H9 (cell line): ENCODE data around the gene CHD9. TPM values are rescaled to one million over a fixed set of nuclear protein-coding genes. Genes with fewer than 3 reads are reported as not detected.

Experiments
- DNase-seq: peaks from one replicate; pipeline ENCODE4 v3.0.0-alpha.2; 2017
- H2AFZ ChIP-seq: one replicate; pipeline ENCODE4 v1.6.1; 2013; ENCODE audit warnings: mild to moderate bottlenecking, low read length, control low read depth, moderate library complexity
- H2AK5ac ChIP-seq: 2 replicates; pipeline ENCODE4 v1.6.1; 2013; ENCODE audit warnings: low read length, control low read depth, mixed read lengths; ENCODE audit not compliant: insufficient read length
- H2BK120ac ChIP-seq: one replicate; pipeline ENCODE4 v1.6.1; 2013; ENCODE audit warnings: low read depth, mild to moderate bottlenecking, low read length, control low read depth, inconsistent platforms; ENCODE audit not compliant: poor library complexity, severe bottlenecking
- H2BK12ac ChIP-seq: 2 replicates; pipeline ENCODE4 v1.6.1; 2013; ENCODE audit warnings: low read length, control low read depth, mixed read lengths, low read depth; ENCODE audit not compliant: insufficient read length
- H2BK15ac ChIP-seq: 2 replicates; pipeline ENCODE4 v1.6.1; 2013; ENCODE audit warnings: low read depth, low read length, control low read depth
- H2BK20ac ChIP-seq: one replicate; pipeline ENCODE4 v1.6.1; 2013; ENCODE audit warnings: low read depth, mild to moderate bottlenecking, low read length, control low read depth, inconsistent platforms; ENCODE audit not compliant: poor library complexity, severe bottlenecking
- H2BK5ac ChIP-seq: 2 replicates; pipeline ENCODE4 v1.6.1; 2013; ENCODE audit warnings: low read length, control low read depth, mixed read lengths; ENCODE audit not compliant: insufficient read length
- H3K14ac ChIP-seq: 2 replicates; pipeline ENCODE4 v1.6.1; 2013; ENCODE audit warnings: low read length, control low read depth; ENCODE audit not compliant: insufficient read depth
- H3K18ac ChIP-seq: 2 replicates; pipeline ENCODE4 v1.6.1; 2013; ENCODE audit warnings: low read depth, mild to moderate bottlenecking, mixed read lengths, low read length, control low read depth; ENCODE audit not compliant: insufficient read length
- H3K23ac ChIP-seq: 2 replicates; pipeline ENCODE4 v1.6.1; 2013; ENCODE audit warnings: low read length, control low read depth, mixed read lengths, low read depth; ENCODE audit not compliant: insufficient read length
- H3K23me2 ChIP-seq: 2 replicates; pipeline ENCODE4 v1.6.1; 2013; ENCODE audit warnings: low read depth, mild to moderate bottlenecking, mixed read lengths, low read length, control low read depth; ENCODE audit not compliant: insufficient read length, poor library complexity, severe bottlenecking
- H3K27ac ChIP-seq: 2 replicates; pipeline ENCODE4 v1.5.1; 2013; ENCODE audit warnings: low read length, control low read depth, mixed read lengths, low read depth; ENCODE audit not compliant: insufficient read length
- H3K27me3 ChIP-seq: 2 replicates; pipeline ENCODE4 v1.6.1; 2013; ENCODE audit warnings: low read length, control low read depth, inconsistent platforms; ENCODE audit not compliant: insufficient read depth
- H3K4ac ChIP-seq: 2 replicates; pipeline ENCODE4 v1.6.1; 2013; ENCODE audit warnings: low read depth, mild to moderate bottlenecking, control low read depth, inconsistent platforms, low read length, moderate library complexity
- H3K4me1 ChIP-seq: 2 replicates; pipeline ENCODE4 v1.6.1; 2013; ENCODE audit warnings: low read length, control low read depth, inconsistent platforms; ENCODE audit not compliant: insufficient read depth
- H3K4me2 ChIP-seq: 2 replicates; pipeline ENCODE4 v1.6.1; 2013; ENCODE audit warnings: low read length, control low read depth, mixed read lengths; ENCODE audit not compliant: insufficient read length, insufficient read depth
- H3K56ac ChIP-seq: 2 replicates; pipeline ENCODE4 v1.6.1; 2013; ENCODE audit warnings: low read depth, mild to moderate bottlenecking, mixed read lengths, low read length, control low read depth; ENCODE audit not compliant: insufficient read length
- H3K79me1 ChIP-seq: 2 replicates; pipeline ENCODE4 v1.6.1; 2013; ENCODE audit warnings: low read depth, mild to moderate bottlenecking, moderate library complexity, low read length, control low read depth, inconsistent platforms; ENCODE audit not compliant: insufficient read depth, poor library complexity, severe bottlenecking
- H3K79me2 ChIP-seq: 2 replicates; pipeline ENCODE4 v1.6.1; 2013; ENCODE audit warnings: low read length, control low read depth, inconsistent platforms; ENCODE audit not compliant: insufficient read depth
- H3K9ac ChIP-seq: 2 replicates; pipeline ENCODE4 v1.6.1; 2013; ENCODE audit warnings: low read length, control low read depth, mixed read lengths; ENCODE audit not compliant: insufficient read length; ENCODE audit errors: extremely low read depth
- H3K9me3 ChIP-seq: one replicate; pipeline ENCODE4 v1.6.1; 2013; ENCODE audit warnings: low read depth, low read length, inconsistent platforms; ENCODE audit not compliant: control insufficient read depth
- H3T11ph ChIP-seq: one replicate; pipeline ENCODE4 v1.6.1; 2013; ENCODE audit warnings: mild to moderate bottlenecking, low read length, control low read depth, inconsistent platforms
- H4K20me1 ChIP-seq: one replicate; pipeline ENCODE4 v1.6.1; 2013; ENCODE audit not compliant: control insufficient read depth, insufficient read length, insufficient read depth
- H4K5ac ChIP-seq: 2 replicates; pipeline ENCODE4 v1.6.1; 2013; ENCODE audit warnings: low read depth, mild to moderate bottlenecking, mixed read lengths, low read length, control low read depth; ENCODE audit not compliant: insufficient read length
- H4K8ac ChIP-seq: replicated peaks from 2 replicates; pipeline ENCODE4 v1.6.1; 2013; ENCODE audit warnings: low read length, control low read depth, mixed read lengths, low read depth; ENCODE audit not compliant: insufficient read length
- H4K91ac ChIP-seq: 2 replicates; pipeline ENCODE4 v1.6.1; 2013; ENCODE audit warnings: low read depth, mild to moderate bottlenecking, moderate library complexity, mixed read lengths, low read length, control low read depth; ENCODE audit not compliant: insufficient read length
- H3K27ac Mint-ChIP-seq, 3 experiments: 2 replicates in 2 of 3; 3 replicates in 1 of 3; pipeline ENCODE4 v1.8.0; 2020 to 2021; ENCODE audit warnings: mixed read lengths in 3 of 3, mild to moderate bottlenecking in 1 of 3, moderate library complexity in 1 of 3
- H3K27me3 Mint-ChIP-seq: 2 replicates; pipeline ENCODE4 v1.8.0; 2021; ENCODE audit warnings: low read depth, mild to moderate bottlenecking, moderate library complexity, mixed read lengths
- H3K36me3 Mint-ChIP-seq, 3 experiments: 2 replicates in 2 of 3; 3 replicates in 1 of 3; pipeline ENCODE4 v1.8.0; 2020 to 2021; ENCODE audit warnings: low read depth in 3 of 3, mixed read lengths in 3 of 3; ENCODE audit not compliant: insufficient read depth in 1 of 3
- H3K4me1 Mint-ChIP-seq, 2 experiments: 2 replicates each; pipeline ENCODE4 v1.8.0; 2020; ENCODE audit warnings: mixed read lengths in 2 of 2
- H3K4me3 Mint-ChIP-seq, 2 experiments: 2 replicates in 1 of 2; 3 replicates in 1 of 2; pipeline ENCODE4 v1.8.0; 2020 to 2021; ENCODE audit warnings: mild to moderate bottlenecking in 2 of 2, mixed read lengths in 2 of 2, moderate library complexity in 1 of 2
- H3K9me3 Mint-ChIP-seq, 2 experiments: 2 replicates in 1 of 2; 3 replicates in 1 of 2; pipeline ENCODE4 v1.8.0; 2020; ENCODE audit warnings: mild to moderate bottlenecking in 2 of 2, mixed read lengths in 2 of 2, moderate library complexity in 1 of 2
- CTCF ChIP-seq: fragments of 200-600 bp; sonication (generic); conservative IDR thresholded peaks from 3 replicates; pipeline ENCODE4 v1.8.0; 2021; ENCODE audit warnings: antibody characterized with exemption, mild to moderate bottlenecking
- WGBS: extraction: QIAGEN DNeasy Blood & Tissue Kit; methylation state at CpG from one replicate; pipeline ENCODE4 v1.1.7; 2013; ENCODE audit warnings: missing lambda C conversion rate, low lambda C conversion rate, mixed read lengths; ENCODE audit not compliant: insufficient read length; ENCODE audit errors: extremely low coverage; 5-methylcytosine and 5-hydroxymethylcytosine counted together
- total RNA-seq: library from RNA; stranded (reverse); gene quantifications from 2 replicates; pipeline ENCODE4 v1.2.1, GENCODE V29; 2021

CHD9 gene
- total RNA-seq, 1 experiment from 2014 or later: 46.2 TPM

GRCh38 chr16:53055541-53056391 is 975 bp downstream of the CHD9 start:
- Mint-ChIP-seq H3K27me3 (no peaks in the 10 kb centered on the region), H3K4me1 (peaks cover 23 to 31% of the 10 kb centered on the region in 2 experiments), H3K9me3 (no peaks in the 10 kb centered on the region; a peak in 2 of 5 replicates), H3K27ac (peak overlapping the region; percentile 64 to 74 (median 66); a peak in 6 of 7 replicates), H3K4me3 (peak overlapping the region; percentile 62 to 80), H3K36me3 (peaks cover 0 to 4% (median 0%) of the 10 kb centered on the region in 3 experiments; a peak in 2 of 7 replicates)
- Histone ChIP-seq H3K18ac (no peak overlapping the region), H3K14ac (no peak overlapping the region), H2BK20ac (no peak overlapping the region), H4K8ac (no peak overlapping the region), H3K23me2 (peaks cover 13% of the 10 kb centered on the region), H2AFZ (no peak overlapping the region), H2BK120ac (no peak overlapping the region), H3K79me2 (peaks cover 1% of the 10 kb centered on the region; the same call in 1 of the 2 replicates), H3K4me2 (peak overlapping the region; percentile 91), H3T11ph (no peak overlapping the region), H4K20me1 (no peaks in the 10 kb centered on the region), H3K4ac (no peak overlapping the region), H3K9ac (no peak overlapping the region), H2BK12ac (no peak overlapping the region), H3K27ac (no peak overlapping the region), H3K56ac (no peak overlapping the region), H2BK15ac (no peak overlapping the region), H3K4me1 (peaks cover 2% of the 10 kb centered on the region; the same call in 1 of the 2 replicates), H3K79me1 (no peaks in the 10 kb centered on the region), H3K27me3 (no peaks in the 10 kb centered on the region), H3K9me3 (no peaks in the 10 kb centered on the region), H4K91ac (no peak overlapping the region), H2BK5ac (no peak overlapping the region), H4K5ac (no peak overlapping the region), H3K23ac (no peak overlapping the region), H2AK5ac (no peak overlapping the region)
- WGBS: no CpG with 5 or more reads among the region's 10 CpGs
- no peak for TF ChIP-seq CTCF
- DNase-seq: peak; percentile 43
